ENCODE measurements around the gene SH3D19.
"Not testable (repeated sequence)": the region's sequence is repeated elsewhere in the genome, so short reads cannot be mapped to it uniquely, and the experiment has no call there.

Gene SH3D19

DNA sequence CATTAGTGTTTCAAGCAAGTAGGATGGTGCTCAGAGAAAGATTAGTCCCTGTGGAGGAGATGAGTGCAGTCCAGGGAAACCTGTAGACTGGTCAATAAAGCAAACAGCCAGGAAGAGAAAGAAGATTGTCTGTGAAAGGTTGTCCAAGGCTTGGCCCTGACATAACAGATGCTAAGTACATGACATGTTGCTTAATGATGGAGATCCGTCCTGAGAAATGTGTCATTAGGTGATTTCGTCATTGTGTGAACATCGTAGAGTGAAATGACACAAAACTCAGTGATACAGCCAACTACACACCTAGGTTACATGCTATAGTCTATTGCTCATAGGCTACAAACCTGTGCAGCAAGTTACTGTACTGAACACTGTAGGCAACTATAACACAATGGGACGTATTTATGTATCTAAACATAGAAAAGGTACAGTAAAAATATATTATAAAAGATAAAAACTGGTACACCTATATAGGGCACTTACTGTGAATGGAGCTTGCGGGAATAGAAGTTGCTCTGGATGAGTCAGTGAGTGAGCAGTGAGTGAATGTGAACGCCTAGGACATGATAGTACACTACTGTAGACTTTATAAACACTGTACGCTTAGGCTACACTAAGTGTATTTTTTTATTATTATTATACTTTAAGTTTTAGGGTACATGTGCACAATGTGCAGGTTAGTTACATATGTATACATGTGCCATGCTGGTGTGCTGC, 57.4 kb downstream of the SH3D19 start:
- no peaks in the 10 kb centered on the region for H3K9me3 Mint-ChIP-seq
- H3K27ac Mint-ChIP-seq: no peak overlapping the region
- H3K4me1 Mint-ChIP-seq: no peaks in the 10 kb centered on the region
- ATAC-seq (replicated peaks): no peak
- no peaks in the 10 kb centered on the region for H3K27me3 Mint-ChIP-seq
- no peak for DNase-seq
- H3K4me3 Mint-ChIP-seq: no peak overlapping the region
- no peaks in the 10 kb centered on the region for H3K36me3 Mint-ChIP-seq

DNA sequence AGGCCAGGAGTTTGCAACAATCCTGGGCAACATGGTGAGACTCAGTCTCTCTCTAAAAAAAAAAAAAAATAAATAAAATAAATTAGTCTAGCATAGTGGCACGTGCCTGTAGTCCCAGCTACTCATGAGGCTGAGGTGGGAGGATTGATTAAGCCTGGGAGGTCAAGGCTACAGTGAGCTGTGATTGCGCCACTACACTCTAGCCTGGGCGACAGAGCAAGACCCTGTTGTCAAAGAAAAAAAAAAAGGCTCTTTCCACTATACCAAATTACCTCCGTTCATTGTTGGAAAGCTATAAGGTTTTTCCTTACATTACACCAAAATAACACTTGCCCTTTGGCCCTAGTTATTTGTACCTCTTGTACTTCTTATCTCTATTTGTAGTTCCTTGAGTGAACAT, 58.3 kb downstream of the SH3D19 start:
- no peaks in the 10 kb centered on the region for H3K4me1 Mint-ChIP-seq
- DNase-seq (no peak), ATAC-seq (replicated peaks) (no peak)
- H3K9me3 Mint-ChIP-seq: no peaks in the 10 kb centered on the region
- no peaks in the 10 kb centered on the region for H3K27me3 Mint-ChIP-seq
- H3K36me3 Mint-ChIP-seq: no peaks in the 10 kb centered on the region
- no peak overlapping the region for H3K4me3 Mint-ChIP-seq
- H3K27ac Mint-ChIP-seq: no peak overlapping the region

DNA sequence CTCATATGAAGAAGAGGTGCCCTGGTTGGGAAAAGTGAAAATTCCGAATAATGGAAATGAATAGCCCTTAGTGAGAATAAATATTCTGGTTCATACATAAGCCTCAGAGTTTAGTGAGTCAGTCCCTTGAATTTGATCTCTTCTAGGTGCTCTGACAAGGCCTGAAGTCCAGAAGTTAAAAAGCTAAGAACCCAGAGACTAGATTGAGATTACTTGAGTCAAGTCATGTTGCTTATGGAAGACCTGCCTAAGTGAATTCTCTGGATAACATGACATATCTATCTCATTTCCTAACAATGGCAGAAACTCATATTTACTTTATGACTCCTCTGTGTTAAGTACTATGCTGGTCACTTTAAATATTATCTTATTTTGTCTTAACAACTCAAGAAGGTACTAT, 58.9 kb downstream of the SH3D19 start:
- ATAC-seq (replicated peaks) (no peak), DNase-seq (no peak)
- H3K36me3 Mint-ChIP-seq: no peaks in the 10 kb centered on the region
- H3K4me3 Mint-ChIP-seq: no peak overlapping the region
- H3K27me3 Mint-ChIP-seq: peaks cover 0 to 2% of the 10 kb centered on the region in 2 donors
- H3K27ac Mint-ChIP-seq: no peak overlapping the region
- H3K9me3 Mint-ChIP-seq: no peaks in the 10 kb centered on the region
- no peaks in the 10 kb centered on the region for H3K4me1 Mint-ChIP-seq

DNA sequence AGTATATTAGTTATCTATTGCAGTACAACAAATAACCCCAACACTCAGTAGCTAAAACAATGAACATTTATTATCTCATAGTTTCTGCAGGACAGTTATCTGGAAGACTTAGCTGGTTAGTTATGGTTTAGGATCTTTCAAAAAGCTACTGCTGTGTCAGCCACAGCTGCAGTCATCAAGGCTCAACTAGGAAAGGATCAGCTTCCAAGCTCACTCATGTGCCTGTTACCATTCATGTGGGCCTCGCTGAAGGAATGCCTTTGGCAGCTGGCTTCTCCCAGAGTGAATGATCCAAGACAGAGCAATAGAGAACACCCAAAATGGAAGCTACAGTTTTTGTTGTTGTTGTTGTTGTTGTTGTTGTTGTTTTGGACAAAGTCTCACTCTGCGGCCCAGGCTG, 62.0 kb downstream of the SH3D19 start:
- Mint-ChIP-seq H3K4me3 (no peak overlapping the region), H3K4me1 (no peaks in the 10 kb centered on the region), H3K27ac (no peak overlapping the region), H3K27me3 (peaks cover 0 to 5% of the 10 kb centered on the region in 2 donors), H3K36me3 (no peaks in the 10 kb centered on the region), H3K9me3 (no peaks in the 10 kb centered on the region)
- ATAC-seq (replicated peaks) (no peak), DNase-seq (no peak)

DNA sequence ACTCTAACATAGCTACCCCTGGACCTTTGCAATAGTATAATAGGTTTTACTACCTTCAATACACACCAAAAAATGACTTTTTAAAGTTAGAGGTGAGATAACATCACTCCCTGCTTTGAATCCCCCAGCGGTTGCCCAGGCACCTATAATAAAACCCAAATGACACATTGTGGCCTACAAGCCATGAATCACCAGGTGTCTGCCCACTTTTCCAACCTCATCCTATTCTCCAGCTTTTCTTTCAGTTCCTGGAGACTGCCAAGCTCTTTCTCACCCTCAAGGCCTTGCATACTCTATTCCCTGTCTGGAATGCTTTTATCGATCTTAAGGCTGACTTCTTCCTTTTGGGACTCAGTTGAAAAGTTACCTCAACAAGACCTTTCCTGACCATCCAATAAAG, 64.9 kb downstream of the SH3D19 start:
- H3K4me1 Mint-ChIP-seq: no peaks in the 10 kb centered on the region
- ATAC-seq (replicated peaks): no peak
- DNase-seq: no peak
- no peak overlapping the region for H3K27ac Mint-ChIP-seq
- H3K9me3 Mint-ChIP-seq: no peaks in the 10 kb centered on the region
- peaks cover 0 to 5% of the 10 kb centered on the region in 2 donors for H3K27me3 Mint-ChIP-seq
- H3K4me3 Mint-ChIP-seq: no peak overlapping the region
- no peaks in the 10 kb centered on the region for H3K36me3 Mint-ChIP-seq

DNA sequence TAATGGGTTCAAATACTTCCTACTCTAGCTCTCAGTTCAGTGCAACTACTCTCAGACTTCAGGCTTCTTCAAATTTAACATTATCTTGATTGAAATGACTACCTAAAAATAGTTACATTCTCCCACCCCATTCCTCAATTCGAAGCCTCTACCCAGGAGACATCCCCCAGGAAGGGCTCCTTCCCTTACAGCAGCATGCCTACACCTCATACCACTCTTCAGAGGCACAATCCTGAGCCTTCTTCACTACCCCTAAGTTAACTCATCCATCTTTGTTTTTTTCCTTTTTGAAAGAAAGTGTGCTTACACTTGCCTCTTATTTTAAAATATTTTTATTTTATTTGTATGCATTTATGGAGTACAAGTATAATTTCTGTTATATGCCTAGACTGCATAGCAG, 65.7 kb downstream of the SH3D19 start:
- no peak for ATAC-seq (replicated peaks)
- no peak for DNase-seq
- H3K4me3 Mint-ChIP-seq: no peak overlapping the region
- no peak overlapping the region for H3K27ac Mint-ChIP-seq
- H3K4me1 Mint-ChIP-seq: no peaks in the 10 kb centered on the region
- H3K27me3 Mint-ChIP-seq: peaks cover 0 to 5% of the 10 kb centered on the region in 2 donors
- no peaks in the 10 kb centered on the region for H3K9me3 Mint-ChIP-seq
- no peaks in the 10 kb centered on the region for H3K36me3 Mint-ChIP-seq

DNA sequence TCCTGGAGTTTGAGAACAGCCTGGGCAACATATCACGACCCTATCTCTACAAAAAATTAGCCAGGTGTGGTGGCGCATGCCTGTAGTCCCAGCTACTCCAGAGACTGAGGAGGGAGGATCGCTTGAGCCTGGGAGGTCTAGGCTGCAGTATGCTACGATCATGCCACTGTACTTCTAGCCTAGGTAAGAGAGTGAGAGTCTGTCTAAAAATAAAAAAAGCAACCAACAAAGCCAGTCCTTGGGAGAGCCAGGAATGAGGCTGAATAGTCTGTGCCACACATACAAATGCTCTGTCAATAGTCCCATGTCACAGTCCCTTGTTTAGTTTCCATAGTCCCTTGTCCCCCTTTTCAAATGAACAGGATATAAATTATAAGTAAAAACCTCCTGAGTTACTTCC, 67.7 kb downstream of the SH3D19 start:
- no peak for DNase-seq
- no peak for ATAC-seq (replicated peaks)
- Mint-ChIP-seq H3K27ac (no peak overlapping the region), H3K27me3 (peaks cover 0 to 5% of the 10 kb centered on the region in 2 donors), H3K36me3 (no peaks in the 10 kb centered on the region), H3K4me3 (no peak overlapping the region), H3K9me3 (no peaks in the 10 kb centered on the region), H3K4me1 (no peaks in the 10 kb centered on the region)

DNA sequence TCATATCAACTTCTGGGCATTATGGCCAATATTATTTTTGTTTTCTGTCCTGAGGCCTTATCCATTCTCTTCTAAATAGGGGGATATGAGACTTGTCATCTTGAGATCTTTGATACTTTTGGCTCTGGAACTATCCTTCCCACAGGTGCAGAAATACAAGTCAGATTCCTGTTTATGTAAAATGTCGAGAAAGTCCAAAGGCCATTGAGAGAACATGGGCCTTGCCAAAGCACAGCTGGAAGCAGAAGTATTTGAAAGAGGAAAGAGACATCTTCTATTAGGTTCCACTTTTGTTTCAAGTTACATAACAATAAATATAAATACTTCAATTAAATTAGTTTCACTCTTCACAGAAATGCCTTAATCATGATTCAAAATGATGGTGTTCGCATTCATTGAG, 69.3 kb downstream of the SH3D19 start:
- Mint-ChIP-seq H3K36me3 (no peaks in the 10 kb centered on the region), H3K27ac (no peak overlapping the region), H3K9me3 (no peaks in the 10 kb centered on the region), H3K4me3 (no peak overlapping the region), H3K27me3 (no peaks in the 10 kb centered on the region), H3K4me1 (no peaks in the 10 kb centered on the region)
- DNase-seq (no peak), ATAC-seq (replicated peaks) (no peak)

DNA sequence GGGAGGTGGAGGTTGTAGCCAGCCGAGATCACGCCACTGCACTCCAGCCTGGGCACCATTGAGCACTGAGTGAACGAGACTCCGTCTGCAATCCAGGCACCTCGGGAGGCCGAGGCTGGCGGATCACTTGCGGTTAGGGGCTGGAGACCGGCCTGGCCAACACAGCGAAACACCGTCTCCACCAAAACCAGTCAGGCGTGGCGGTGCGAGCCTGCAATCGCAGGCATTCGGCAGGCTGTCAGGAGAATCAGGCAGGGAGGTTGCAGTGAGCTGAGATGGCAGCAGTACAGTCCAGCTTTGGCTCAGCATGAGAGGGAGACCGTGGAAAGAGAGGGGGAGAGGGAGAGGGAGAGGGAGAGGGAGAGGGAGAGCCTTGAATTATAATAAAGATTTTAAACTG, 69.7 kb downstream of the SH3D19 start:
- DNase-seq; H3K9me3 Mint-ChIP-seq; ATAC-seq (replicated peaks); H3K27ac Mint-ChIP-seq; H3K4me1 Mint-ChIP-seq; H3K36me3 Mint-ChIP-seq; H3K27me3 Mint-ChIP-seq; H3K4me3 Mint-ChIP-seq: not testable (repeated sequence)

DNA sequence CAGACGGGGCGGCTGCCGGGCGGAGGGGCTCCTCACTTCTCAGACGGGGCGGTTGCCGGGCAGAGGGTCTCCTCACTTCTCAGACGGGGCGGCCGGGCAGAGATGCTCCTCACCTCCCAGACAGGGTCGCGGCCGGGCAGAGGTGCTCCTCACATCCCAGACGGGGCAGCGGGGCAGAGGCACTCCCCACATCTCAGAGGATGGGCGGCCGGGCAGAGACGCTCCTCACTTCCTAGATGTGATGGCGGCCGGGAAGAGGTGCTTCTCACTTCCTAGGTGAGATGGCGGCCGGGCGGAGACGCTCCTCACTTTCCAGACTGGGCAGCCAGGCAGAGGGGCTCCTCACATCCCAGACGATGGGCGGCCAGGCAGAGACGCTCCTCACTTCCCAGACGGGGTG, 70.2 kb downstream of the SH3D19 start:
- DNase-seq; ATAC-seq (replicated peaks); H3K4me3 Mint-ChIP-seq; H3K27ac Mint-ChIP-seq; H3K4me1 Mint-ChIP-seq; H3K36me3 Mint-ChIP-seq; H3K27me3 Mint-ChIP-seq; H3K9me3 Mint-ChIP-seq: not testable (repeated sequence)

DNA sequence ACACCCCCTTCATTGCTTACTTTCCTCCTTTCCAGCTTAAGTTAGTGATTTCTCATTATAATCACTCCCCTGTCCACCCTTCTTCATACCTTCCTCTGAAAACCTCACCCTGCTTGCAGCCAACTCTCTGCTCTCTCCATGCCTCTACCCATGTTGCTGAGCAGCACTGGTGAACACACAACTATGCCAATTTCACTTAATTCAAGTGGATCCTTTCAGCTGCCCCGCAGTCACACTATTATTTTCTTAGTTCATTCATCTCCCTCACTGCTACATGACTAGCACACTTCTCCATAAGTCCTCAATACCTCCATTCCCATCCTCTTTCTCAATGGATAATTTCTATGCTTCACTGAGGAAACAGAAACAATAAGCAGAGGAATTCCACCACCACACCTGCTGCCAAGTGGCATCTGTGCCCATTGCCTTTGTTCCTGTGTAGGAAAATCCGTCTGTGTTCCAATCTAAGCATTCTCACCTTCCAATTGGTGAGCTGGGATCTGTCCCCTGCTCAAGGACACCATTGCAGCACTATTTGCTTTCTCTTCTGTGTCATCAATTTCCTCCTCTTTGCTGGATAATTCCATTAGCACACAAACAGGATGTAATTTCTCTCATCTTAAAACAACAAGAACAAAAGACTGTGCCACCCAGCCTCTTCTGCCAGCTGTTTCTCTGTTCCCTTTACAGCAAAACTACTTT, 73.7 kb downstream of the SH3D19 start:
- no peaks in the 10 kb centered on the region for H3K27me3 Mint-ChIP-seq
- H3K9me3 Mint-ChIP-seq: no peaks in the 10 kb centered on the region
- no peaks in the 10 kb centered on the region for H3K36me3 Mint-ChIP-seq
- no peak overlapping the region for H3K4me3 Mint-ChIP-seq
- H3K27ac Mint-ChIP-seq: no peak overlapping the region
- DNase-seq: no peak
- no peaks in the 10 kb centered on the region for H3K4me1 Mint-ChIP-seq
- ATAC-seq (replicated peaks): no peak

DNA sequence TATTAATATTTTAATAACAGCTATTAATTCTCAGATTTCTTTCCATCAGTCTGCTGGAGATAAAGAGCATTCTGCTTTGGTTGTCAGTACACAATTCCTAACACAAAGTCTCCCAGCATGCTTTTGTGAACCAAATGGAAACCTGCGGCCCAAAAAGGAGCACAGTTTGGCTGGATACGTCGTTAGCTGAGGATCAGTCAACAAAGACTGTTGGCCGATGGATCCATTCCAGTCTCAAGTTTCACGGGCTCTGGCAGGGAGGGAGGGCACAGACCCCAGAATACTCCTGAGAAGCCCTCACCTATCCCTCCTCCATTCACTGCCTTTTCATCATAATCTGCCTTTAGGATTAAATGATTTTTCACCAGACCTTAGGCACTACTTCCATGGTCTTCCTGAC, 74.7 kb downstream of the SH3D19 start:
- H3K36me3 Mint-ChIP-seq: no peaks in the 10 kb centered on the region
- DNase-seq (no peak), ATAC-seq (replicated peaks) (no peak)
- no peaks in the 10 kb centered on the region for H3K9me3 Mint-ChIP-seq
- H3K4me3 Mint-ChIP-seq: no peak overlapping the region
- peaks cover 0 to 2% of the 10 kb centered on the region in 2 donors for H3K27me3 Mint-ChIP-seq
- no peaks in the 10 kb centered on the region for H3K4me1 Mint-ChIP-seq
- H3K27ac Mint-ChIP-seq: no peak overlapping the region

DNA sequence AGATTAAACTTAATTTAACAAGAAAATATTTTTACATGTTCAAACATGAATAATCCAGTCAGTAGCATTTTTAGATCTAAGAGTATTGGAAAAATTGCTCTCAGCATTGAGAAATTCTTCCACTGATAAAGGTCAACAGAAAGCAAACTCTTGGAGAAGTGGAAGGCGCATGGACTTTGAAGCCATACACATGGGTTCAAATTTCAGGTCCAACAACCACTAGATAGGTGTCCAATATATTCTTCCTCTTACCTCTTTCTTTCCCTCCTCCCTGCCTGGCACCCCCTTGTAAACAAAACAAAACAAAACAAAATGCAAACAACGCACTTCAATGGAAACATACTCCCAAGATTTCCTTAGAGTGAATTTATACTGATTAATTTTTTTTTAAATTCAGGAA, 76.9 kb downstream of the SH3D19 start:
- Mint-ChIP-seq H3K4me3 (no peak overlapping the region), H3K27ac (no peak overlapping the region), H3K4me1 (no peaks in the 10 kb centered on the region), H3K36me3 (no peaks in the 10 kb centered on the region), H3K9me3 (no peaks in the 10 kb centered on the region), H3K27me3 (peaks cover 0 to 5% of the 10 kb centered on the region in 2 donors)
- ATAC-seq (replicated peaks) (no peak), DNase-seq (no peak)

DNA sequence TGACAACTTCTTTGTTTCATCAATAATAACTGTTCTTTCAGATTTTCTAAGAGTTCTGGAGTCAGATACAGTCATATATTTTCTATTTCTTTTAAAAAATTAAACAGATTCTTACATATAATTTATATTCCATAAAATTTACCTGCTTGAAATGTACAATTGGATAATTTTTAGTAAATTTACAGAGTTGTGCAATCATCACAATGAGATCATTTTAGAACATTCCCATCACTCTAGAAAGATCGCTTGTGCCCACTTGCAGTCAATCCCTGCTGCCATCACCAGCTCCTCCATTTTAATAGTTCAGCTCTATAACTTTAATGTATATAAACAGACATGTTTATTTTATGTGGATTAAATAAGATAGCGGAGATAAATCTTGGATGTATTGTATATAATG, 78.0 kb downstream of the SH3D19 start:
- Mint-ChIP-seq H3K4me1 (no peaks in the 10 kb centered on the region), H3K9me3 (no peaks in the 10 kb centered on the region), H3K4me3 (no peak overlapping the region), H3K27ac (no peak overlapping the region), H3K36me3 (no peaks in the 10 kb centered on the region), H3K27me3 (peaks cover 0 to 5% of the 10 kb centered on the region in 2 donors)
- ATAC-seq (replicated peaks) (no peak), DNase-seq (no peak)

DNA sequence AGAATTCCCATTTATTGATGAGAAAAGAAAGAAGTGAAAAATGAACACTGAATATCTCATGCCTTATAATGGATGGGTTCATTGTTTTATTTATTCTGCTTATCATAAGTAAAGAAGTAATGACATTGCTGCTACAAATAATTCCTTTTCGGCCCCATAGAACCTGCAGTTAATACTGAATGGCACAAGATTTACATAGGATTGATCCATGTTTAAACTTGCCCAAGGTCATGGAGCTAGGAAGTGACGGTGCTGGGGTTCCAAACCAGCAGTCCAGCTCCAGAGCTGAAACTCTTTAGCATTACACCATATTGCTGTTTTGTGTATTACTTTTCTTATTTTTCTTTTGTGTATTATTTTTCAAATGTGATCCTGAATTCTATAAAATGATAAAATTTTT, 78.7 kb downstream of the SH3D19 start:
- H3K27ac Mint-ChIP-seq: no peak overlapping the region
- no peaks in the 10 kb centered on the region for H3K36me3 Mint-ChIP-seq
- no peaks in the 10 kb centered on the region for H3K4me1 Mint-ChIP-seq
- H3K27me3 Mint-ChIP-seq: peaks cover 0 to 5% of the 10 kb centered on the region in 2 donors
- no peaks in the 10 kb centered on the region for H3K9me3 Mint-ChIP-seq
- ATAC-seq (replicated peaks): no peak
- H3K4me3 Mint-ChIP-seq: no peak overlapping the region
- no peak for DNase-seq

Measured in stimulated activated naive B cell treated with anti-CD40 and anti-IgM and Interleukin-4, amounts not matched to agents 10 μg/mL and 1 μg/mL and 100 μg/mL, for 72 hours (primary cell).